PC-9 (cell line): ENCODE measurements around the gene PDE4D.
A peak's percentile ranks its signal among the peaks of the same experiment; 100 is the strongest.

Experiments
- CTCF ChIP-seq: fragments of 200-600 bp; sonication (generic); conservative IDR thresholded peaks from 2 replicates; pipeline ENCODE4 v1.6.1; 2017; ENCODE audit warnings: mixed run types, antibody characterized with exemption, mild to moderate bottlenecking, moderate library complexity
- EZH2 ChIP-seq: fragments of 200-600 bp; sonication (generic); IDR thresholded peaks from 2 replicates; pipeline ENCODE4 v1.8.0; 2017; ENCODE audit warnings: antibody characterized with exemption, low read depth

DNA sequence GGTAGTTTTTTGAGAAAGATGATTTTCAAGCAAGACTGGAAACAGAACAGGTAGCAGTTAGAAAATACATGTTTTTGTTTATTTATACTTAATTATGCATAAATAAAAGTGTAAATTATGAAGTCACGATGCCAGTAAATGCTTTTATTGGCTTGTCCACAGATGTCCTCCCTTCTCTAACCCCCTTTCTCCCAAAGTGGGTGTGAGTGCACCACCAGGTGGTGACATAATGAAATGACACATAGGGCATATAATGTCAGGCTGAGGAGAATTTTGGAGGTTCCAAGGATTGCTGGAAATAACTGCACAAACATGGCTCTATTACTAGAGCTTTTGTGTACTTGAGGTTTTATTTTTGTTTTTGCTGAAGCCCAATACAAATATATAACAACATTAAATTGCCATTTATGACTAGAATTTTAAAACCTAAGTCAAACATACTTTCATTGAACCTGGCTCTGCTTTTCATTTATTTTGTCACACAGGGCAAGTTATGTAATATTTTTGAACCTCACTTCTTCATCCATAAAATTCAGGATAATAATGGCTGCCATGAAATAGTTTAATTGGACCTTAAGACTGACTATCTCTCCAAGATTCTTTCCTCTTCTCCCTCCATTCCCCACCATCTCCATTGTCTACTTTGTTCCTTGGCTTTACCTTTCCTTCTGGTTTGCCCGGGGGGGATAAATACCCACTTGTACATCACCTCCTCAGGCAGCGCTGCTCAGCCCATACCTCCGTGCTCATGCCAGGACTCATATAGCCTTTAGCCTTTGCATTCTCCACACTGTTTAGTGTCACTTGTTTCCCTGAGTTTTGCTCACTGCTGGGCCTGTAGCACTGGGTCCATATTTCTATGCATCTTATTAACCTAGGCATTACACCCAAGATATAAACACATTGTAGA is 168.8 kb downstream of the PDE4D start:
- TF ChIP-seq EZH2 (no peak), CTCF (peak; percentile 64)
